OCI-LY3 (cell line): ENCODE measurements around the gene PBX3.

ENCODE experiments used
- H2AFZ ChIP-seq: fragments of 200-600, 300-600 bp; shearing (Covaris generic); 2 replicates; pipeline ENCODE4 v1.6.0; 2014; ENCODE audit warnings: antibody characterized with exemption, low read depth, low read length
- H3K27ac ChIP-seq: fragments of 200-600, 300-600 bp; sonication (generic); 2 replicates; pipeline ENCODE4 v1.5.1; 2014; ENCODE audit warnings: mild to moderate bottlenecking, low read length, moderate library complexity, mixed read lengths
- H3K27me3 ChIP-seq: fragments of 200-600, 300-600 bp; sonication (generic); 2 replicates; pipeline ENCODE4 v1.6.1; 2014; ENCODE audit warnings: low read depth, low read length, mixed read lengths
- H3K36me3 ChIP-seq: fragments of 200-600, 300-600 bp; sonication (generic); replicated peaks from 2 replicates; pipeline ENCODE3; 2014; ENCODE audit warnings: low read depth, low read length, mixed read lengths
- H3K4me1 ChIP-seq: fragments of 300-600, 200-600 bp; sonication (generic); 2 replicates; pipeline ENCODE4 v1.6.1; 2014; ENCODE audit warnings: low read length, mixed read lengths
- H3K4me2 ChIP-seq: fragments of 200-600, 300-600 bp; sonication (generic); 2 replicates; pipeline ENCODE4 v1.6.1; 2014; ENCODE audit warnings: low read length, mixed read lengths
- H3K4me3 ChIP-seq: fragments of 300-600, 200-600 bp; sonication (generic); 2 replicates; pipeline ENCODE4 v1.5.1; 2014; ENCODE audit warnings: antibody characterized with exemption, mild to moderate bottlenecking, low read length, moderate library complexity
- H3K79me2 ChIP-seq: fragments of 300-600, 200-600 bp; shearing (Covaris generic); 2 replicates; pipeline ENCODE4 v1.6.1; 2014; ENCODE audit warnings: mild to moderate bottlenecking, low read length, mixed read lengths
- H3K9ac ChIP-seq: fragments of 300-600, 200-600 bp; shearing (Covaris generic); 2 replicates; pipeline ENCODE4 v1.6.0; 2014; ENCODE audit warnings: mild to moderate bottlenecking, low read length, moderate library complexity
- H3K9me3 ChIP-seq: fragments of 200-600, 300-600 bp; shearing (Covaris generic); 2 replicates; pipeline ENCODE4 v1.6.1; 2014; ENCODE audit warnings: low read length, mixed read lengths; ENCODE audit not compliant: insufficient read depth
- H4K20me1 ChIP-seq: fragments of 200-600, 300-600 bp; sonication (generic); 2 replicates; pipeline ENCODE4 v1.6.1; 2016; ENCODE audit warnings: low read length, mixed read lengths; ENCODE audit not compliant: insufficient read depth
- CTCF ChIP-seq: fragments of 200-600, 300-600 bp; sonication (generic); IDR thresholded peaks from 2 replicates; pipeline ENCODE4 v1.5.1; 2014; ENCODE audit warnings: antibody characterized with exemption, low read length, low read depth
- EZH2phosphoT487 ChIP-seq: fragments of 200-600 bp; shearing (Covaris generic); IDR thresholded peaks from 2 replicates; pipeline ENCODE4 v1.6.1; 2018; ENCODE audit warnings: antibody characterized with exemption, mixed run types, low read depth

Gene PBX3

GRCh38 chr9:125985142-125985997, 238.2 kb downstream of the PBX3 start:
- no peak overlapping the region for H3K9ac ChIP-seq
- no peak for TF ChIP-seq EZH2phosphoT487
- no peak for TF ChIP-seq CTCF
- no peak overlapping the region for H3K4me3 ChIP-seq
- no peaks in the 10 kb centered on the region for H3K36me3 ChIP-seq
- no peaks in the 10 kb centered on the region for H3K79me2 ChIP-seq
- H3K9me3 ChIP-seq: no peaks in the 10 kb centered on the region
- H3K4me1 ChIP-seq: no peaks in the 10 kb centered on the region
- H3K4me2 ChIP-seq: no peak overlapping the region
- H3K27me3 ChIP-seq: peaks cover 4% of the 10 kb centered on the region; the same call in 1 of the 2 replicates
- no peak overlapping the region for H3K27ac ChIP-seq
- no peak overlapping the region for H2AFZ ChIP-seq
- no peaks in the 10 kb centered on the region for H4K20me1 ChIP-seq

- no peak overlapping the region for H3K4me2 ChIP-seq
- no peaks in the 10 kb centered on the region for H3K4me1 ChIP-seq
Observed at GRCh38 chr9:125985998-125986655, 239.0 kb downstream of the PBX3 start.

DNA sequence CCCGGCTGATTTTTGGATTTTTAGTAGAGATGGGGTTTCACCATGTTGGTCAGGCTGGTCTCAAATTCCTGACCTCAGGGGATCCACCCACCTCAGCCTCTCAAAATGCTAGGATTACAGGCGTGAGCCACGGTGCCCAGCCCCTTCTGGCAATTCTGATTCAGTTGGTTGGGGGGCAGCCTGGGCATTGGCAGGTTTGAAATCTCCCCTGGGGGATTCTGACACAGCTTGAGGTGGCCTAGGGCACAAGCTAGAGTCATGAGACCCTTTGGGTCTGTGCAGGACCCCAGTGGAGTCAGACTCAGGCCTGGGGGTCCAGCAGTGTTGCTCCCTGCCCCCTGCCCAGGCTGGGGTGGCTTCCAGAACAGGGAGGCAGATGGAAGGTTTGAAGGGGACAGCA, 239.8 kb downstream of the PBX3 start:
- H3K4me3 ChIP-seq: no peak overlapping the region
- H3K79me2 ChIP-seq: no peaks in the 10 kb centered on the region
- TF ChIP-seq CTCF (no peak), EZH2phosphoT487 (no peak)
- H3K27me3 ChIP-seq: no peaks in the 10 kb centered on the region; the same call in 1 of the 2 replicates
- no peak overlapping the region for H3K27ac ChIP-seq
- no peaks in the 10 kb centered on the region for H4K20me1 ChIP-seq
- H3K4me1 ChIP-seq: no peaks in the 10 kb centered on the region
- no peak overlapping the region for H3K9ac ChIP-seq
- no peaks in the 10 kb centered on the region for H3K36me3 ChIP-seq
- H3K4me2 ChIP-seq: no peak overlapping the region
- H2AFZ ChIP-seq: no peak overlapping the region
- no peaks in the 10 kb centered on the region for H3K9me3 ChIP-seq

More at GRCh38 chr9:125985998-125986655, 239.0 kb downstream of the PBX3 start:
- Histone ChIP-seq H3K9ac (no peak overlapping the region), H4K20me1 (no peaks in the 10 kb centered on the region), H3K27me3 (peaks cover under 1% of the 10 kb centered on the region; the same call in 1 of the 2 replicates), H3K9me3 (no peaks in the 10 kb centered on the region), H3K36me3 (no peaks in the 10 kb centered on the region), H2AFZ (no peak overlapping the region), H3K4me3 (no peak overlapping the region), H3K79me2 (no peaks in the 10 kb centered on the region), H3K27ac (no peak overlapping the region)
- TF ChIP-seq CTCF: no peak
- TF ChIP-seq EZH2phosphoT487: no peak

GRCh38 chr9:125987420-125987819, 240.2 kb downstream of the PBX3 start:
- Histone ChIP-seq H4K20me1 (no peaks in the 10 kb centered on the region), H3K4me2 (no peak overlapping the region), H2AFZ (no peak overlapping the region), H3K4me1 (no peaks in the 10 kb centered on the region), H3K36me3 (no peaks in the 10 kb centered on the region), H3K79me2 (no peaks in the 10 kb centered on the region), H3K4me3 (no peak overlapping the region), H3K9ac (no peak overlapping the region), H3K27ac (no peak overlapping the region), H3K27me3 (no peaks in the 10 kb centered on the region; the same call in 1 of the 2 replicates), H3K9me3 (no peaks in the 10 kb centered on the region)
- TF ChIP-seq CTCF (no peak), EZH2phosphoT487 (no peak)
